Trophoblast cell (in vitro differentiated cells and primary cell): ENCODE measurements around the gene PMEPA1.

Source experiments
- DNase-seq, 2 donors: peaks; one replicate each; pipeline ENCODE4 v3.0.0-alpha.2; 2016
- H2AFZ ChIP-seq: 2 replicates; pipeline ENCODE4 v1.6.1; 2013; ENCODE audit warnings: low read length, moderate library complexity, mild to moderate bottlenecking; ENCODE audit not compliant: insufficient read depth, poor library complexity
- H2AK5ac ChIP-seq: 2 replicates; pipeline ENCODE4 v1.6.1; 2013; ENCODE audit warnings: mild to moderate bottlenecking, low read length
- H2BK120ac ChIP-seq: 2 replicates; pipeline ENCODE4 v1.6.1; 2013; ENCODE audit warnings: low read length, mild to moderate bottlenecking, moderate library complexity; ENCODE audit not compliant: insufficient read depth, poor library complexity
- H2BK12ac ChIP-seq: 2 replicates; pipeline ENCODE4 v1.6.1; 2013; ENCODE audit warnings: mild to moderate bottlenecking, low read length, moderate library complexity
- H2BK5ac ChIP-seq: 2 replicates; pipeline ENCODE4 v1.6.1; 2013; ENCODE audit warnings: low read length, low read depth, moderate library complexity, mild to moderate bottlenecking; ENCODE audit not compliant: poor library complexity
- H3K14ac ChIP-seq: 2 replicates; pipeline ENCODE4 v1.6.1; 2013; ENCODE audit warnings: mild to moderate bottlenecking, low read length
- H3K18ac ChIP-seq: 2 replicates; pipeline ENCODE4 v1.6.1; 2013; ENCODE audit warnings: mild to moderate bottlenecking, low read length
- H3K23ac ChIP-seq: 2 replicates; pipeline ENCODE4 v1.6.1; 2013; ENCODE audit warnings: low read length
- H3K27ac ChIP-seq: 2 replicates; pipeline ENCODE4 v1.5.1; 2013; ENCODE audit warnings: low read depth, mild to moderate bottlenecking, inconsistent platforms, low read length, moderate library complexity
- H3K27me3 ChIP-seq: 2 replicates; pipeline ENCODE4 v1.6.1; 2013; ENCODE audit warnings: inconsistent platforms, mild to moderate bottlenecking, low read length, moderate library complexity; ENCODE audit not compliant: insufficient read depth
- H3K36me3 ChIP-seq, 2 experiments: 1 replicate in 1 of 2; 2 replicates in 1 of 2; pipeline ENCODE4 v1.6.1; 2013; ENCODE audit warnings: low read length in 2 of 2, mild to moderate bottlenecking in 2 of 2, moderate library complexity in 1 of 2; ENCODE audit not compliant: insufficient read depth in 2 of 2, control insufficient read depth in 1 of 2
- H3K4ac ChIP-seq: 2 replicates; pipeline ENCODE4 v1.6.1; 2013; ENCODE audit warnings: low read depth, mild to moderate bottlenecking, low read length, moderate library complexity
- H3K4me1 ChIP-seq, 2 experiments: 1 replicate in 1 of 2; 2 replicates in 1 of 2; pipeline ENCODE4 v1.6.1; 2013; ENCODE audit warnings: low read length in 2 of 2, mild to moderate bottlenecking in 2 of 2, moderate library complexity in 1 of 2; ENCODE audit not compliant: insufficient read depth in 2 of 2, control insufficient read depth in 1 of 2
- H3K4me2 ChIP-seq: 2 replicates; pipeline ENCODE4 v1.6.1; 2013; ENCODE audit warnings: inconsistent platforms, mild to moderate bottlenecking, low read length, moderate library complexity
- H3K4me3 ChIP-seq: 2 replicates; pipeline ENCODE4 v1.5.1; 2013; ENCODE audit warnings: mild to moderate bottlenecking, low read depth, low read length, inconsistent platforms
- H3K79me1 ChIP-seq: one replicate; pipeline ENCODE4 v1.6.1; 2013; ENCODE audit warnings: low read length
- H3K79me2 ChIP-seq: 2 replicates; pipeline ENCODE4 v1.6.1; 2013; ENCODE audit warnings: low read length, mild to moderate bottlenecking; ENCODE audit not compliant: control insufficient read depth, insufficient read depth, poor library complexity
- H3K9ac ChIP-seq: 2 replicates; pipeline ENCODE4 v1.6.1; 2013; ENCODE audit warnings: mild to moderate bottlenecking, low read length
- H3K9me3 ChIP-seq: 2 replicates; pipeline ENCODE4 v1.6.1; 2013; ENCODE audit warnings: low read depth, mild to moderate bottlenecking, control low read depth, inconsistent platforms, low read length; ENCODE audit not compliant: insufficient read depth
- H4K12ac ChIP-seq: 2 replicates; pipeline ENCODE4 v1.6.1; 2013; ENCODE audit warnings: low read depth, mild to moderate bottlenecking, low read length, moderate library complexity
- H4K8ac ChIP-seq: 2 replicates; pipeline ENCODE4 v1.6.1; 2013; ENCODE audit warnings: low read depth, mild to moderate bottlenecking, low read length, moderate library complexity
- H4K91ac ChIP-seq: one replicate; pipeline ENCODE4 v1.6.1; 2013; ENCODE audit warnings: low read depth, mild to moderate bottlenecking, low read length, moderate library complexity
- WGBS: extraction: QIAGEN DNeasy Blood & Tissue Kit; methylation state at CpG from one replicate; pipeline ENCODE4 v1.1.7; 2013; ENCODE audit warnings: missing lambda C conversion rate; ENCODE audit not compliant: insufficient read length, insufficient coverage; ENCODE audit errors: extremely low coverage; 5-methylcytosine and 5-hydroxymethylcytosine counted together

The PMEPA1 gene

DNA sequence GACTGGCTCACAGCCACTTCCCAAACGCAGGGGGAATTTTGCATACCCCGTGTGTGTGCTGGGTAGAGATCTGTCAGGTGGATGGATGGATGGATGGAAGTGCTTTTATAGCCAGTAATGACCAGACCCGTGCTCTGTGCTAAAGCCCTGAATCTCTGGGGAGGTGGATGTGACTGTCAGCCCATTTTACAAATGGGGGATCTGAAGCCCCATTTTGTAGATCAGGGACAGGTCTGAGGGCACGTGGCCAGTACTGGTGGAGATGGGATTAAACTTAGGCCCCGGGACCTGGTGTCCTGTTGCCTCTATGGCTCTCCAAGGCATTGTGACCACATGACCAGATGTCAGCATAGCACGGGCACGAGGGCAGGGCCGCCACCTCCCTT, 51.4 kb downstream of the PMEPA1 start:
- Histone ChIP-seq H3K23ac (no peak overlapping the region), H3K9me3 (no peaks in the 10 kb centered on the region), H4K12ac (no peak overlapping the region), H3K4me3 (no peak overlapping the region), H4K91ac (no peak overlapping the region), H3K36me3 (peaks cover 48 to 49% of the 10 kb centered on the region in 2 experiments), H3K79me1 (no peaks in the 10 kb centered on the region), H3K27me3 (no peaks in the 10 kb centered on the region), H3K14ac (no peak overlapping the region), H3K9ac (no peak overlapping the region), H2BK12ac (no peak overlapping the region), H4K8ac (no peak overlapping the region), H2BK5ac (no peak overlapping the region), H3K4me1 (peaks cover 20 to 21% of the 10 kb centered on the region in 2 experiments), H3K79me2 (peaks cover 2% of the 10 kb centered on the region), H3K4ac (no peak overlapping the region), H2AK5ac (no peak overlapping the region), H3K18ac (no peak overlapping the region), H2BK120ac (no peak overlapping the region), H3K27ac (no peak overlapping the region), H3K4me2 (no peak overlapping the region), H2AFZ (no peak overlapping the region)
- no CpG with 5 or more reads among the region's 8 CpGs for WGBS
- DNase-seq = no peak

DNA sequence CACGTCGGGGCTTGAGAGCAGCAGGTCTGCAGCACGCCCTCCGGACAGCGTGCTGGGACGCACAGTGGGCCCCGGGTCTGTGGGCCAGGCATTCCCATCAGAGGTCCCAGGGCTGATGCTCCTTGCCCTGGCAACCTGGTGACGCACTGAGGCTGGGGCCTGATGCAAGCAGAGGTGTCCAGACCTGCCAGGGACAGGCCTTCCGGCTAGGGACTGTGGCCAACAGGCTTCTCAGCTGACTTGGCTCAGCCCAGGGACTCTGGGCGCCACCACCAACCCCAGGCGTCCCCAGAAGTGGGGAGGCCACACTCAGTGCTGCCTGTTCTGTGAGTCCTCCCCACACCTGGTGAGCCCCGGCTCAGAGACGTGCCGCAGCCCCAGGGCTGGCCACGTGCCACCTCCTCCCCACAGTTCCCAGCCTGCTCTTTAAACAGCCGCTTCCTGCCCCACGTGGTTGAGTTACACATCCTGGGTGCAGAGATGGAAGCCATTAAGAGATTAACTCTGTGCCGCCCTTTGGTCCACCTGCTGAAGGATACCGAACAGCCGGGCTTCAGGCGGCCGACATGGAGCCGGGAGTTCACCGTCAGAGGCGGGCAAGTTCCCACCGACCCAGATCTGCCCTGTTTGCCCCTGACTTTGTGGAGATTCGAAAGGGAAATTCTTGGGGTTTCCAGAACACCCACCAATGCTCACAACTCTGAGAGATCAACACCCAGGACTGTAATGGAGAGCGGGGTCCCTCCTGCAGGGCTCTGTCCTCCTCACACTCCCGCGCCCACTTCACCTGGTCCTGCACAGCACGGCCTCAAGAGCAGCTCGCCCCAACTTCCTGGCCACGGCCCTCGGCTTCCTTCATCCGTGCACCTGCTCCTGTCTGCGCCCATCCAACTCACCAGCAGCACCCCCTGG, 52.0 kb downstream of the PMEPA1 start:
- no peak overlapping the region for H3K14ac ChIP-seq
- no peak overlapping the region for H3K18ac ChIP-seq
- no peak overlapping the region for H3K4ac ChIP-seq
- WGBS = no CpG with 5 or more reads among the region's 36 CpGs
- no peaks in the 10 kb centered on the region for H3K79me1 ChIP-seq
- DNase-seq = no peak
- H3K36me3 ChIP-seq = peaks cover 53 to 54% of the 10 kb centered on the region in 2 experiments
- H4K91ac ChIP-seq = no peak overlapping the region
- no peak overlapping the region for H4K12ac ChIP-seq
- H3K23ac ChIP-seq = no peak overlapping the region
- peaks cover 16 to 20% of the 10 kb centered on the region in 2 experiments for H3K4me1 ChIP-seq
- no peak overlapping the region for H2BK12ac ChIP-seq
- no peaks in the 10 kb centered on the region for H3K9me3 ChIP-seq
- H3K27ac ChIP-seq = no peak overlapping the region
- no peak overlapping the region for H4K8ac ChIP-seq
- H2BK120ac ChIP-seq = no peak overlapping the region
- peaks cover 2% of the 10 kb centered on the region for H3K79me2 ChIP-seq
- H3K27me3 ChIP-seq = no peaks in the 10 kb centered on the region
- no peak overlapping the region for H3K4me2 ChIP-seq
- no peak overlapping the region for H2AK5ac ChIP-seq
- H3K9ac ChIP-seq = no peak overlapping the region
- H2AFZ ChIP-seq = no peak overlapping the region
- H2BK5ac ChIP-seq = no peak overlapping the region
- H3K4me3 ChIP-seq = no peak overlapping the region

DNA sequence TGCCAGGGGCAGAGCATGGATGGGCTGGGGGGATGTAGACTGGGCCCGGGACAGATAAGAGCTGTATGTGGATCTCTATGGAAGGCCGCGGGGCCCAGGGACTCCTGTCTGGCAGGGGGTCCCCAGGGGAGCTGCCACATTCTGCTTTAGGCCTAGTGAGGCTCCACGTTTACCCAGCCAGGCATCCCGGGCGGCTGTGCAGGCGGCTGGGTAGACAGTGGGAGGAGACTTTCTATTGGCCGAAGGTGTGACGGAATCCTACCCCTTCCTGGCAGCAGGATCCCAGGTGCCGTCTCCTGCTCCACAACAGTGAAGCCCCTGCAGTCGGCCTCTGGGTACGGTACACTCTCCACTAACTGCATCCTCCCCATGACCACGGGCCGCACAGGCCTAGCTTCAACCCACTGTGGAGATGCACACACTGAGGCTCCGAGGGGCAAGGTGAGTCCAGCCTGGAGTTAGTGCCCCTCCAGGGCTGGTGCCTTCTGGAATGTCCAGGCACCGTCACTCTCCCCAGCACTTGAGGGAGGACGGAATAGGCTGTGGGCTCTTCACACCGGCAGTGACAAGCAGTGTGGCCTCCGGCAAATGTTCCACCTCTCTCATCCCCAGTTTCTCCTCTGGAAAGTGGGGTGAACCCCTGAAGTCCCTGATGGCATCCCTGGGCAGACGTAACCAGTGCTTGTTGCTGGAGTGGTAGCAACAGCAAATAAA, 52.8 kb downstream of the PMEPA1 start:
- no peak overlapping the region for H2BK120ac ChIP-seq
- H3K27me3 ChIP-seq = no peaks in the 10 kb centered on the region
- peak overlapping the region; percentile 3 for H3K18ac ChIP-seq
- H3K79me2 ChIP-seq = peaks cover 2% of the 10 kb centered on the region
- H3K79me1 ChIP-seq = no peaks in the 10 kb centered on the region
- no peak overlapping the region for H2BK12ac ChIP-seq
- no peaks in the 10 kb centered on the region for H3K9me3 ChIP-seq
- no peak overlapping the region for H3K9ac ChIP-seq
- H3K4ac ChIP-seq = no peak overlapping the region
- WGBS = no CpG with 5 or more reads among the region's 20 CpGs
- no peak overlapping the region for H3K27ac ChIP-seq
- no peak overlapping the region for H3K4me3 ChIP-seq
- no peak overlapping the region for H2BK5ac ChIP-seq
- H3K36me3 ChIP-seq = peaks cover 61 to 62% of the 10 kb centered on the region in 2 experiments
- H3K23ac ChIP-seq = no peak overlapping the region
- H4K12ac ChIP-seq = no peak overlapping the region
- no peak overlapping the region for H2AFZ ChIP-seq
- no peak overlapping the region for H3K14ac ChIP-seq
- peaks cover 16 to 18% of the 10 kb centered on the region in 2 experiments for H3K4me1 ChIP-seq
- H4K8ac ChIP-seq = no peak overlapping the region
- H3K4me2 ChIP-seq = no peak overlapping the region
- no peak overlapping the region for H4K91ac ChIP-seq
- no peak overlapping the region for H2AK5ac ChIP-seq
- no peak for DNase-seq

DNA sequence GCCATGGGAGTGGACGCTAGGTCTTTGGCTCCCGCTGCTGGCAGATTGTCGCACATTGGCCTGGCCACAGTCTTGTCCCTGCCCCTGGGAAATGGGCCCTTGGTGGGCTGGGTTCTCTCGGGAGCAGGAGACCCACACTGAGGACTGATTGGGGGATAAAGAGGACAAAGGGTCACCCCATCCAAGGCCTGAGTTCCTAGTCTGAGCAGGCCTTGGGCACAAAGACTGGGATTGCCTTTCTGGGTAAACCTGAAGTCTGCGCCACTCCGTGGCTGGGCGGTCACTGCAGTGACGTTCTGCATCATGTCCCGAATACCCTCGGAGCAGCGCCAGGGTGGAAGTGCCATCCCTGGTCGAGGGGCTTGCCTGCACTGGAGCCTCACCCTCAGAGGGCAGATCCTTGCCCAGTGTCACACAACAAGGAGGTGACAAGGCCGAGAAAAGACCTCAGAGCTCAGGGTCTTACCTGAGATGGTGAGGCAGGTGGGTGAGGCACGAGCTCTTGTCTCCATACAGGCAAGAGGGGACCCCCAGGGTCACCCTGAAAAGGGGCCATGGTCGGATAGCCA, 53.5 kb downstream of the PMEPA1 start:
- no peak overlapping the region for H2AFZ ChIP-seq
- H3K27me3 ChIP-seq = no peaks in the 10 kb centered on the region
- H3K18ac ChIP-seq = no peak overlapping the region
- H4K12ac ChIP-seq = no peak overlapping the region
- H2BK120ac ChIP-seq = no peak overlapping the region
- no CpG with 5 or more reads among the region's 15 CpGs for WGBS
- no peak overlapping the region for H3K27ac ChIP-seq
- H3K9ac ChIP-seq = no peak overlapping the region
- H3K4me1 ChIP-seq = peaks cover 16 to 18% of the 10 kb centered on the region in 2 experiments
- H3K9me3 ChIP-seq = no peaks in the 10 kb centered on the region
- H4K8ac ChIP-seq = no peak overlapping the region
- no peak overlapping the region for H3K4me2 ChIP-seq
- no peak overlapping the region for H3K4ac ChIP-seq
- peaks cover 64 to 65% of the 10 kb centered on the region in 2 experiments for H3K36me3 ChIP-seq
- no peak for DNase-seq
- H4K91ac ChIP-seq = no peak overlapping the region
- H2BK5ac ChIP-seq = no peak overlapping the region
- H2AK5ac ChIP-seq = no peak overlapping the region
- no peak overlapping the region for H3K23ac ChIP-seq
- H3K79me2 ChIP-seq = peaks cover 2% of the 10 kb centered on the region
- H3K79me1 ChIP-seq = no peaks in the 10 kb centered on the region
- H3K14ac ChIP-seq = no peak overlapping the region
- no peak overlapping the region for H2BK12ac ChIP-seq
- H3K4me3 ChIP-seq = no peak overlapping the region
